Measurements from ENCODE around the gene RABL2B.

Gene RABL2B

GRCh38 chr22:50726643-50727340 lies 56.6 kb downstream of the RABL2B start:
- Histone ChIP-seq H3K4me3 (replicated peaks; ENCODE audit: insufficient read depth, low read length) (no peak overlapping the region), H3K27me3 (ENCODE audit: insufficient read depth, poor library complexity, severe bottlenecking) (no peaks in the 10 kb centered on the region), H3K27ac (replicated peaks) (no peak overlapping the region)
- DNase-seq (ENCODE audit: low read depth in 1 of 2, low spot score in 1 of 2) = no peak
- no peak for TF ChIP-seq SPI1 (IDR thresholded peaks at IDR 0.05; ENCODE audit: borderline replicate concordance, low read depth)

- no peak for TF ChIP-seq SPI1 (IDR thresholded peaks at IDR 0.05; ENCODE audit: borderline replicate concordance, low read depth)
- no peak for TF ChIP-seq REST (IDR thresholded peaks at IDR 0.05; ENCODE audit: insufficient replicate concordance, low read depth)
- TF ChIP-seq POLR2AphosphoS5 (IDR thresholded peaks at IDR 0.05; ENCODE audit: low read depth) = no peak
- TF ChIP-seq GABPA (IDR thresholded peaks at IDR 0.05; ENCODE audit: low read depth) = no peak
- no peak for TF ChIP-seq CTCF (IDR thresholded peaks at IDR 0.05; ENCODE audit: insufficient read depth, low read length)
- no peak overlapping the region for H3K4me3 ChIP-seq (replicated peaks; ENCODE audit: insufficient read depth, low read length)
- H3K27me3 ChIP-seq (ENCODE audit: insufficient read depth, poor library complexity, severe bottlenecking) = no peaks in the 10 kb centered on the region
- H3K27ac ChIP-seq (replicated peaks) = no peak overlapping the region
- no peak for DNase-seq (ENCODE audit: low read depth in 1 of 2, low spot score in 1 of 2)
Measured at GRCh38 chr22:50725597-50725996, 57.8 kb downstream of the RABL2B start.

- Histone ChIP-seq H3K27me3 (ENCODE audit: insufficient read depth, poor library complexity, severe bottlenecking) (no peaks in the 10 kb centered on the region), H3K27ac (replicated peaks) (no peak overlapping the region), H3K4me3 (replicated peaks; ENCODE audit: insufficient read depth, low read length) (no peak overlapping the region)
- TF ChIP-seq CTCF (IDR thresholded peaks at IDR 0.05; ENCODE audit: insufficient read depth, low read length) (no peak), REST (IDR thresholded peaks at IDR 0.05; ENCODE audit: insufficient replicate concordance, low read depth) (no peak), SPI1 (IDR thresholded peaks at IDR 0.05; ENCODE audit: borderline replicate concordance, low read depth) (no peak), GABPA (IDR thresholded peaks at IDR 0.05; ENCODE audit: low read depth) (no peak), POLR2AphosphoS5 (IDR thresholded peaks at IDR 0.05; ENCODE audit: low read depth) (no peak)
- no peak for DNase-seq (ENCODE audit: low read depth in 1 of 2, low spot score in 1 of 2)
Measured at GRCh38 chr22:50724616-50725015, 58.8 kb downstream of the RABL2B start.

GRCh38 chr22:50723991-50724390 lies 59.4 kb downstream of the RABL2B start:
- DNase-seq (ENCODE audit: low read depth in 1 of 2, low spot score in 1 of 2) = peak in 1 of 2 experiments; percentile 34
- no peak for TF ChIP-seq CTCF (IDR thresholded peaks at IDR 0.05; ENCODE audit: insufficient read depth, low read length)
- TF ChIP-seq SPI1 (IDR thresholded peaks at IDR 0.05; ENCODE audit: borderline replicate concordance, low read depth) = peak; percentile 88
- Histone ChIP-seq H3K27me3 (ENCODE audit: insufficient read depth, poor library complexity, severe bottlenecking) (no peaks in the 10 kb centered on the region), H3K27ac (replicated peaks) (no peak overlapping the region), H3K4me3 (replicated peaks; ENCODE audit: insufficient read depth, low read length) (no peak overlapping the region)

All from HL-60 (cell line).